NT2/D1 (cell line): ENCODE measurements around the gene POM121C.
"Not testable (repeated sequence)": the region's sequence is repeated elsewhere in the genome, so short reads cannot be mapped to it uniquely, and the experiment has no call there.

Experiments
- DNase-seq: peaks from one replicate; pipeline ENCODE4 v3.0.0-alpha.2; 2011; ENCODE audit warnings: low read depth, low spot score
- H3K27me3 ChIP-seq: 2 replicates; pipeline ENCODE4 v1.6.0; 2011; ENCODE audit warnings: mild to moderate bottlenecking; ENCODE audit not compliant: insufficient read length, insufficient read depth
- H3K36me3 ChIP-seq: 2 replicates; pipeline ENCODE4 v1.6.1; 2011; ENCODE audit warnings: mild to moderate bottlenecking, low read length, mixed read lengths; ENCODE audit not compliant: insufficient read depth, insufficient read length
- H3K4me1 ChIP-seq: 2 replicates; pipeline ENCODE4 v1.5.1; 2011; ENCODE audit not compliant: insufficient read depth, insufficient read length
- H3K4me3 ChIP-seq: 2 replicates; pipeline ENCODE4 v1.5.1; 2011; ENCODE audit warnings: low read depth; ENCODE audit not compliant: insufficient read length
- H3K9ac ChIP-seq: 2 replicates; pipeline ENCODE4 v1.6.0; 2011; ENCODE audit warnings: low read depth; ENCODE audit not compliant: insufficient read length
- H3K9me3 ChIP-seq: 2 replicates; pipeline ENCODE4 v1.5.1; 2011; ENCODE audit warnings: mild to moderate bottlenecking, low read length; ENCODE audit not compliant: insufficient read depth

POM121C gene

DNA sequence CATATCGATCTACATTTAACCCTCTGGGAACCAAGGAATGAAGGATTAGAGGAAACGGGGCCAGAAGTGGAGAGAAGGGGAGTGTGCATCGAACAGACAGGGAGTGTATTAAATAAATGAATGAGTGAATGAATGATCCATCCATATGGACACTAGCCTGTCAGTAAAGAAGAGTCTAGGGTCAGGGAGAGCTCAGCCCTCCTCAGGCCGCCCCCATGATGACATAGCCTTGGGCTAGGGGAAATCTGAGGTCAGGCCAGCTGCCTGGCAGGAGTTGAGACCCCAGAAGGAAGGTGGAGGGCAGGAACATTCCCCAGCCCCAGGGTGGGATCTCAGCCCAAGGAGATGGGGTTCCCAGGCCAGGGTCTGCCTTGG, 112.0 kb downstream of the POM121C start:
- H3K4me3 ChIP-seq, H3K9me3 ChIP-seq, H3K4me1 ChIP-seq, DNase-seq, H3K36me3 ChIP-seq, H3K9ac ChIP-seq, H3K27me3 ChIP-seq: not testable (repeated sequence)

DNA sequence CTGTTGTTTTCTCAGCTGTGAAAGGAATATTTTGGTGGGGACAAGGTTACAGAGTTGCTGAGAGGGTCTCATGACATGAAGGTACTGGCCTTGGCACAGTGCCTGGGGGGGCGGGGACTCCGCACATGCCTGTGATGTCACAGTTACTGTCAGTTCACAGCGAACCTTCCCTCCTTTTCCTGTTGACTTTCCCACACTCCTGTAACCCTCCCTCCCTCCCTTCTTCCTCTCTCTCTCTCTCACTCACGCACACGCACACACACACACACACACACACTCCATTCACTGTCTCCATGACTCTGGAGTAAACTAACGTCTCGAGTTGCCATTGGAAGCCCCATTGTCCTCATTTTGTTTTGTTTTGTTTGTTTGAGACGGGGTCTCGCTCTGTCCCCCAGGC, 118.8 kb downstream of the POM121C start:
- H3K4me1 ChIP-seq, H3K9me3 ChIP-seq, H3K27me3 ChIP-seq, H3K36me3 ChIP-seq, DNase-seq, H3K4me3 ChIP-seq, H3K9ac ChIP-seq: not testable (repeated sequence)
